Stimulated activated CD8-positive, alpha-beta memory T cell treated with anti-CD3 and anti-CD28 coated beads, Interleukin-4, amount 100 ng/mL, for 4 hours (primary cell): ENCODE measurements around the gene FAM114A1.
"Not testable (repeated sequence)": the region's sequence is repeated elsewhere in the genome, so short reads cannot be mapped to it uniquely, and the experiment has no call there.

Source experiments
- DNase-seq, 2 donors: peaks; one replicate each; pipeline ENCODE4 v3.0.0-alpha.2; 2020; ENCODE audit warnings: low read depth in 2 of 2, low spot score in 1 of 2

FAM114A1 gene

GRCh38 chr4:38898245-38898644 lies 30.6 kb downstream of the FAM114A1 start:
- no peak for DNase-seq

GRCh38 chr4:38902221-38902620 lies 34.6 kb downstream of the FAM114A1 start:
- no peak for DNase-seq

GRCh38 chr4:38902695-38903094 lies 35.1 kb downstream of the FAM114A1 start:
- no peak for DNase-seq

GRCh38 chr4:38904090-38904666 lies 36.6 kb downstream of the FAM114A1 start:
- DNase-seq, result no peak

- no peak for DNase-seq
These were observed 37.1 kb downstream of the FAM114A1 start for GRCh38 chr4:38904682-38905081.

- DNase-seq, result no peak
These were observed 38.2 kb downstream of the FAM114A1 start for GRCh38 chr4:38905652-38906385.

GRCh38 chr4:38907696-38908270 lies 40.2 kb downstream of the FAM114A1 start:
- no peak for DNase-seq

GRCh38 chr4:38909015-38909414 lies 41.4 kb downstream of the FAM114A1 start:
- DNase-seq, result no peak

GRCh38 chr4:38911257-38911656 lies 43.7 kb downstream of the FAM114A1 start:
- DNase-seq, result no peak

GRCh38 chr4:38914854-38915253 lies 47.2 kb downstream of the FAM114A1 start:
- no peak for DNase-seq

GRCh38 chr4:38916267-38916666 lies 48.7 kb downstream of the FAM114A1 start:
- DNase-seq, result not testable (repeated sequence)

- no peak for DNase-seq
These were observed 49.9 kb downstream of the FAM114A1 start for GRCh38 chr4:38917481-38918025.

- no peak for DNase-seq
These were observed 51.9 kb downstream of the FAM114A1 start for GRCh38 chr4:38919494-38919893.

- DNase-seq, result no peak
These were observed 52.6 kb downstream of the FAM114A1 start for GRCh38 chr4:38920186-38920585.

- DNase-seq, result no peak
These were observed 53.1 kb downstream of the FAM114A1 start for GRCh38 chr4:38920677-38921076.

- DNase-seq, result no peak
These were observed 53.5 kb downstream of the FAM114A1 start for GRCh38 chr4:38921151-38921550.

GRCh38 chr4:38923746-38924145 lies 56.1 kb downstream of the FAM114A1 start:
- DNase-seq, result no peak

GRCh38 chr4:38924353-38924752 lies 56.7 kb downstream of the FAM114A1 start:
- DNase-seq, result no peak

GRCh38 chr4:38925492-38926413 lies 58.1 kb downstream of the FAM114A1 start:
- no peak for DNase-seq

- no peak for DNase-seq
These were observed 59.3 kb downstream of the FAM114A1 start for GRCh38 chr4:38926896-38927295.

- no peak for DNase-seq
These were observed 61.0 kb downstream of the FAM114A1 start for GRCh38 chr4:38928568-38928967.
